Peyer's patch (tissue), 4 donors: ENCODE data around the gene MRC2. TPM values are rescaled to one million over a fixed set of nuclear protein-coding genes. Genes with fewer than 3 reads are reported as not detected.

Experiments used
- DNase-seq, 3 donors: peaks; one replicate each; pipeline ENCODE4 v3.0.0-alpha.2; 2017 to 2019
- H3K27ac ChIP-seq, 4 donors: fragments of 200-600 bp; sonication (generic); one replicate each; pipeline ENCODE4 v1.5.1; 2016 to 2019
- H3K27me3 ChIP-seq, 2 donors: fragments of 200-600 bp; sonication (generic); one replicate each; pipeline ENCODE4 v1.5.1; 2019
- H3K36me3 ChIP-seq, 3 donors: fragments of 200-600 bp; sonication (generic); one replicate each; pipeline ENCODE4 v1.5.1; 2016 to 2019
- H3K4me1 ChIP-seq, 4 donors: fragments of 200-600 bp; sonication (generic); one replicate each; pipeline ENCODE4 v1.5.1; 2016 to 2019
- H3K4me3 ChIP-seq, 4 donors: fragments of 200-600 bp; sonication (generic); 1 replicate in 3 of 4; 2 replicates in 1 of 4; pipeline ENCODE4 v1.5.1; 2016 to 2019; ENCODE audit warnings: mild to moderate bottlenecking in 1 of 4
- H3K9me3 ChIP-seq, 4 donors: fragments of 200-600 bp; sonication (generic); one replicate each; pipeline ENCODE4 v1.5.1; 2016 to 2019; ENCODE audit warnings: mild to moderate bottlenecking in 1 of 4
- CTCF ChIP-seq, 6 experiments: fragments of 450-650 bp in 4 of 6; fragments of 200-600 bp in 2 of 6; sonication (generic) in 1 of 6; IDR thresholded peaks; one replicate each; pipeline ENCODE4 v1.5.1; 2017 to 2019; ENCODE audit warnings: antibody characterized with exemption in 6 of 6, mild to moderate bottlenecking in 3 of 6, moderate library complexity in 1 of 6
- POLR2A ChIP-seq, 2 donors: fragments of 450-650 bp; IDR thresholded peaks; one replicate each; pipeline ENCODE4 v1.5.1; 2017; ENCODE audit warnings: antibody characterized with exemption in 2 of 2, mild to moderate bottlenecking in 2 of 2, moderate library complexity in 2 of 2
- total RNA-seq, 4 donors: library from RNA; depleted of rRNA; stranded (reverse); fragments of >200 nt; gene quantifications; one replicate each; pipeline ENCODE4 v1.1.0, GENCODE V29; 2016

The MRC2 gene
- total RNA-seq, 4 donors from 2014 or later: 9.0 to 33.8 (median 14.6) TPM

GRCh38 chr17:62656446-62656845 is 29.0 kb downstream of the MRC2 start:
- no peak overlapping the region for H3K27ac ChIP-seq

GRCh38 chr17:62657145-62657665 is 29.7 kb downstream of the MRC2 start:
- DNase-seq: no peak
- no peak for TF ChIP-seq POLR2A (IDR thresholded peaks at IDR 0.05)
- no peak for TF ChIP-seq CTCF (IDR thresholded peaks at IDR 0.05)

More at GRCh38 chr17:62656446-62656845, 29.0 kb downstream of the MRC2 start:
- Histone ChIP-seq H3K36me3 (no peaks in the 10 kb centered on the region), H3K27me3 (no peaks in the 10 kb centered on the region), H3K4me3 (no peak overlapping the region), H3K4me1 (peaks cover 0 to 27% (median 4%) of the 10 kb centered on the region in 4 donors), H3K9me3 (no peaks in the 10 kb centered on the region)
- TF ChIP-seq CTCF (IDR thresholded peaks at IDR 0.05) (no peak), POLR2A (IDR thresholded peaks at IDR 0.05) (no peak)
- DNase-seq: no peak

GRCh38 chr17:62657690-62658089 is 30.2 kb downstream of the MRC2 start:
- H3K4me3 ChIP-seq: no peak overlapping the region
- no peaks in the 10 kb centered on the region for H3K9me3 ChIP-seq
- no peaks in the 10 kb centered on the region for H3K27me3 ChIP-seq
- no peak for DNase-seq
- no peak overlapping the region for H3K27ac ChIP-seq
- no peak for TF ChIP-seq POLR2A (IDR thresholded peaks at IDR 0.05)
- no peak for TF ChIP-seq CTCF (IDR thresholded peaks at IDR 0.05)
- no peaks in the 10 kb centered on the region for H3K36me3 ChIP-seq
- peaks cover 0 to 19% (median 4%) of the 10 kb centered on the region in 4 donors for H3K4me1 ChIP-seq

More at GRCh38 chr17:62657145-62657665, 29.7 kb downstream of the MRC2 start:
- H3K4me3 ChIP-seq: no peak overlapping the region
- H3K27ac ChIP-seq: no peak overlapping the region
- H3K36me3 ChIP-seq: no peaks in the 10 kb centered on the region
- no peaks in the 10 kb centered on the region for H3K27me3 ChIP-seq
- peaks cover 0 to 24% (median 4%) of the 10 kb centered on the region in 4 donors for H3K4me1 ChIP-seq
- H3K9me3 ChIP-seq: no peaks in the 10 kb centered on the region

GRCh38 chr17:62658136-62658920 is 30.9 kb downstream of the MRC2 start:
- no peak overlapping the region for H3K27ac ChIP-seq
- no peaks in the 10 kb centered on the region for H3K9me3 ChIP-seq
- H3K4me3 ChIP-seq: no peak overlapping the region
- no peak for DNase-seq
- no peaks in the 10 kb centered on the region for H3K27me3 ChIP-seq
- TF ChIP-seq CTCF (IDR thresholded peaks at IDR 0.05) (no peak), POLR2A (IDR thresholded peaks at IDR 0.05) (no peak)
- H3K4me1 ChIP-seq: peaks cover 0 to 13% (median under 1%) of the 10 kb centered on the region in 4 donors
- H3K36me3 ChIP-seq: no peaks in the 10 kb centered on the region

- H3K4me1 ChIP-seq: no peaks in the 10 kb centered on the region
- H3K4me3 ChIP-seq: no peak overlapping the region
- no peak overlapping the region for H3K27ac ChIP-seq
- DNase-seq: no peak
- H3K36me3 ChIP-seq: no peaks in the 10 kb centered on the region
- no peaks in the 10 kb centered on the region for H3K27me3 ChIP-seq
- no peak for TF ChIP-seq POLR2A (IDR thresholded peaks at IDR 0.05)
- no peak for TF ChIP-seq CTCF (IDR thresholded peaks at IDR 0.05)
- no peaks in the 10 kb centered on the region for H3K9me3 ChIP-seq
Measured at GRCh38 chr17:62660629-62661118, 33.2 kb downstream of the MRC2 start.
